ENCODE measurements around the gene RNF220. TPM values are rescaled to one million over a fixed set of nuclear protein-coding genes. Genes with fewer than 3 reads are reported as not detected.
A peak's percentile ranks its signal among the peaks of the same experiment; 100 is the strongest.

RNF220 gene
- total and polyA plus RNA-seq, 2 of the 13 experiments (the other 11 are each of a cell fraction or from before 2014, with no cell fraction given): 48.2 to 72.1 TPM

DNA sequence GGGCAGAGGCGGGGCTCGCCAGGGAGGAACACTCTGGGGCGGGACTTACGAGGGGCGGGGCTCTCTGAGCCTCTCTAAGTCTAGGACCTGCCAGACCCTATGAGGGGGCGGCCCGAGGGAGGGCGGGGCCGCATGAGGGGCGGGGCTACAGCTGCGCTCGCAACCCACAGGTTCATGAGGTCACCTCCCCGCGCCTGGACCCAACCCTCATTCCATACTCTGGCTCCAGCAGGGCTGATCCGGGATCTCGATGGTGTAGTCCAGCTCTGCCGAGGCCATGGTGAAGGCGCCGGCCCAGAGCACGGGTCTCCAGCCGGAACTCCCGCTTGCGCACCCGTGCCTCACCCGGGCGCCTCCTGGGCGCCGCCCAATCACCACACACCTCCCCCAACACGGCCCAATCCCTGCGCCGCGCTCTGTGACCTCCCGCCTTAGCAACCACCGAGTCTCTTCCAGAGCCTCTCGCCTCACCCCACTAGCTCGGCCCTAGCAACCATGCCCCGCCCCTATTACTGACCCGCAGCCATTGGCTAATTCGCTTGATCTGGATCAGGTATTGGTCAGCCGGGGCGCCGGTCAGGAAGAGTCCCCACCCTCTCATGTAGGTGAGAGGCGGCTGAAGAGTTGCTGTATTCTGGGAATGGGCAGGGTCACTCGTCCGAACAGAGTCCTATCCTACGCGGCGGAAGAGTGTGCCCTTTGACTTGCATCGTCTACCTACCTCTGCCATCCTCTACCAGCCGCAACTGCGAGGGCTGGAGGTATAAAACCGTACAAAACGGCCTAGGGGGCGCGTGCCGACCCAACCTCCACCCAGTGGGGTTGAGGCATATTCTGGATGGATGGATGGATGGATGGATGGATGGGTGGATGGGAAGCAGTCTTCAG is 269.3 kb downstream of the RNF220 start, which contains the start of the genes ARMH1 and TMEM53 (continued):
- TF ChIP-seq, protein P1, sequence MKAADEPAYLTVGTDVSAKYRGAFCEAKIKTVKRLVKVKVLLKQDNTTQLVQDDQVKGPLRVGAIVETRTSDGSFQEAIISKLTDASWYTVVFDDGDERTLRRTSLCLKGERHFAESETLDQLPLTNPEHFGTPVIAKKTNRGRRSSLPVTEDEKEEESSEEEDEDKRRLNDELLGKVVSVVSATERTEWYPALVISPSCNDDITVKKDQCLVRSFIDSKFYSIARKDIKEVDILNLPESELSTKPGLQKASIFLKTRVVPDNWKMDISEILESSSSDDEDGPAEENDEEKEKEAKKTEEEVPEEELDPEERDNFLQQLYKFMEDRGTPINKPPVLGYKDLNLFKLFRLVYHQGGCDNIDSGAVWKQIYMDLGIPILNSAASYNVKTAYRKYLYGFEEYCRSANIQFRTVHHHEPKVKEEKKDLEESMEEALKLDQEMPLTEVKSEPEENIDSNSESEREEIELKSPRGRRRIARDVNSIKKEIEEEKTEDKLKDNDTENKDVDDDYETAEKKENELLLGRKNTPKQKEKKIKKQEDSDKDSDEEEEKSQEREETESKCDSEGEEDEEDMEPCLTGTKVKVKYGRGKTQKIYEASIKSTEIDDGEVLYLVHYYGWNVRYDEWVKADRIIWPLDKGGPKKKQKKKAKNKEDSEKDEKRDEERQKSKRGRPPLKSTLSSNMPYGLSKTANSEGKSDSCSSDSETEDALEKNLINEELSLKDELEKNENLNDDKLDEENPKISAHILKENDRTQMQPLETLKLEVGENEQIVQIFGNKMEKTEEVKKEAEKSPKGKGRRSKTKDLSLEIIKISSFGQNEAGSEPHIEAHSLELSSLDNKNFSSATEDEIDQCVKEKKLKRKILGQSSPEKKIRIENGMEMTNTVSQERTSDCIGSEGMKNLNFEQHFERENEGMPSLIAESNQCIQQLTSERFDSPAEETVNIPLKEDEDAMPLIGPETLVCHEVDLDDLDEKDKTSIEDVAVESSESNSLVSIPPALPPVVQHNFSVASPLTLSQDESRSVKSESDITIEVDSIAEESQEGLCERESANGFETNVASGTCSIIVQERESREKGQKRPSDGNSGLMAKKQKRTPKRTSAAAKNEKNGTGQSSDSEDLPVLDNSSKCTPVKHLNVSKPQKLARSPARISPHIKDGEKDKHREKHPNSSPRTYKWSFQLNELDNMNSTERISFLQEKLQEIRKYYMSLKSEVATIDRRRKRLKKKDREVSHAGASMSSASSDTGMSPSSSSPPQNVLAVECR (CRISPR knock-in tag; IDR thresholded peaks at IDR 0.05; ENCODE audit: borderline replicate concordance): peak; percentile 91
- TF ChIP-seq ZFP36L2 (CRISPR knock-in tag; IDR thresholded peaks at IDR 0.05) (no peak), ZNF615 (CRISPR knock-in tag; IDR thresholded peaks at IDR 0.05; ENCODE audit: borderline replicate concordance) (no peak), SNRNP70 (IDR thresholded peaks at IDR 0.05; ENCODE audit: low read depth, low read length) (no peak), HMG20A (CRISPR knock-in tag; IDR thresholded peaks at IDR 0.05; ENCODE audit: borderline replicate concordance) (no peak), ZNF772 (CRISPR knock-in tag; IDR thresholded peaks at IDR 0.05) (peak; percentile 39; the same call in 1 of the 2 replicates), GRHL1 (CRISPR knock-in tag; conservative IDR thresholded peaks at IDR 0.05) (no peak), ZFP62 (CRISPR knock-in tag; IDR thresholded peaks at IDR 0.05) (no peak), HOXA5 (CRISPR knock-in tag; IDR thresholded peaks at IDR 0.05) (peak; percentile 79), DR1 (CRISPR knock-in tag; IDR thresholded peaks at IDR 0.05) (0 out of 2 replicates have a peak, but pooled peaks have one; percentile 45), ZNF83 (CRISPR knock-in tag; IDR thresholded peaks at IDR 0.05; ENCODE audit: borderline replicate concordance) (no peak), SP4 (CRISPR knock-in tag; IDR thresholded peaks at IDR 0.05) (peak; percentile 77), ZNF572 (CRISPR knock-in tag; IDR thresholded peaks at IDR 0.05) (no peak; the same call in 1 of the 2 replicates), ASH2L (IDR thresholded peaks at IDR 0.05; ENCODE audit: insufficient read length, low read depth, low read length) (peak; percentile 81), MEIS2 (CRISPR knock-in tag; IDR thresholded peaks at IDR 0.05) (peak; percentile 63; the same call in 1 of the 2 replicates), POLR2AphosphoS5 (IDR thresholded peaks at IDR 0.05; ENCODE audit: low read depth, low read length) (peak; percentile 74), ZNF3 (CRISPR knock-in tag; IDR thresholded peaks at IDR 0.05) (no peak), ARHGAP35 (CRISPR knock-in tag; IDR thresholded peaks at IDR 0.05; ENCODE audit: borderline replicate concordance) (no peak), JUND (CRISPR knock-in tag; IDR thresholded peaks at IDR 0.05) (no peak), RFX3 (CRISPR knock-in tag; IDR thresholded peaks at IDR 0.05) (peak; percentile 95)
- TF ChIP-seq, protein P2, sequence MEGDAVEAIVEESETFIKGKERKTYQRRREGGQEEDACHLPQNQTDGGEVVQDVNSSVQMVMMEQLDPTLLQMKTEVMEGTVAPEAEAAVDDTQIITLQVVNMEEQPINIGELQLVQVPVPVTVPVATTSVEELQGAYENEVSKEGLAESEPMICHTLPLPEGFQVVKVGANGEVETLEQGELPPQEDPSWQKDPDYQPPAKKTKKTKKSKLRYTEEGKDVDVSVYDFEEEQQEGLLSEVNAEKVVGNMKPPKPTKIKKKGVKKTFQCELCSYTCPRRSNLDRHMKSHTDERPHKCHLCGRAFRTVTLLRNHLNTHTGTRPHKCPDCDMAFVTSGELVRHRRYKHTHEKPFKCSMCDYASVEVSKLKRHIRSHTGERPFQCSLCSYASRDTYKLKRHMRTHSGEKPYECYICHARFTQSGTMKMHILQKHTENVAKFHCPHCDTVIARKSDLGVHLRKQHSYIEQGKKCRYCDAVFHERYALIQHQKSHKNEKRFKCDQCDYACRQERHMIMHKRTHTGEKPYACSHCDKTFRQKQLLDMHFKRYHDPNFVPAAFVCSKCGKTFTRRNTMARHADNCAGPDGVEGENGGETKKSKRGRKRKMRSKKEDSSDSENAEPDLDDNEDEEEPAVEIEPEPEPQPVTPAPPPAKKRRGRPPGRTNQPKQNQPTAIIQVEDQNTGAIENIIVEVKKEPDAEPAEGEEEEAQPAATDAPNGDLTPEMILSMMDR (CRISPR knock-in tag; IDR thresholded peaks at IDR 0.05): peak; percentile 32; the same call in 1 of the 2 replicates
- TF ChIP-seq, protein P3, sequence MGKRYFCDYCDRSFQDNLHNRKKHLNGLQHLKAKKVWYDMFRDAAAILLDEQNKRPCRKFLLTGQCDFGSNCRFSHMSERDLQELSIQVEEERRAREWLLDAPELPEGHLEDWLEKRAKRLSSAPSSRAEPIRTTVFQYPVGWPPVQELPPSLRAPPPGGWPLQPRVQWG (CRISPR knock-in tag; IDR thresholded peaks at IDR 0.05; ENCODE audit: borderline replicate concordance, low read depth): no peak
